NCI-H510A treated with DMSO at 0.1 percent for 48 hours (cell line): Measurements from ENCODE around the gene RAD52.
"Not testable (repeated sequence)": the region's sequence is repeated elsewhere in the genome, so short reads cannot be mapped to it uniquely, and the experiment has no call there.

Source experiments
- DNase-seq: peaks from one replicate; lab custom pipeline; 2025; lab: John Stamatoyannopoulos, UW

The RAD52 gene

GRCh38 chr12:967641-968040, 18.1 kb upstream of the RAD52 start:
- DNase-seq, result no peak

GRCh38 chr12:966724-967123, 17.2 kb upstream of the RAD52 start:
- DNase-seq, result no peak

DNA sequence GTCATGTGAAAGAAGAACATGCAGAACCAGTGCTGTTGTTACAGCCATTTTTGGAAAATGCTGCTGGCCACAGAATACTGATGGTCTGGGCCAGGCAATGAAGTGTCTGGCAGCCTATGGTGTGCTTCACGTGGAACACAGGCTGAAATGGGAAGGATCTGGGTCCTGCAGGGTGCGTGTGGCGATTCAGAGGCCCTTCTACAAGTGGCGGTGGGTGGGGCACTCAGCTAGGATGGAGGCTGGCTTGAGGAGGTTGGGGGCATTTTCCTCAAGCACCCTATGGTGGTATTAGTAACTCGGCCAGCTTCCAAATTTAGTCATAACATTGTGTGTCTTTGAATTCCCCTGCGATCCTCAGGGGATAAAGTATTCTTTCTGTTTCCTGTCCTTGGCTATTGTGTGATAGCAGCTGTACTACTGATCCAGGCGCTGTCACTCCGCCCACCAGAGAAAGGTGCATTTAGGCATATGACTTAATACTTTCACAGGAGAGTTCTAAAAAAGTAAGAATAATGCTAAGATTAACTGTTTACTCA, 9.2 kb upstream of the RAD52 start:
- no peak for DNase-seq

DNA sequence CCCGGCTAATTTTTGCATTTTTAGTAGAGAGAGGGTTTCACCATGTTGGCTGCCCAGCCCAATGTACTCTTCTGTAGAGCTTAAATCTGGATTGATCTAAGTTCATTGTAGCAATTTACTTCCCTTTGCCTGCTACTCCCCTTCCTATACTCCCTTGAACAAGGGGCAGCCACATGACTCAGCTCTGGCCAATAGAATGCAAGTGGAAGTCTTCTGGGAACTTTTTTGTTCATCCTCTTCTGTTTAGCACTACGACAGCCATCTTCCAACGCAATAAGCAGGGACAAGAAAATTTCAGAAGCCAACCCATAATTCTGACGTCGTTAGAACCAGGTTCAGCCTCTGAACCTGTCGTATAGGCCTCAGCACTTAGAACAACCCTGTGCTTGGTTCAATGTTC, 6.4 kb upstream of the RAD52 start:
- no peak for DNase-seq

DNA sequence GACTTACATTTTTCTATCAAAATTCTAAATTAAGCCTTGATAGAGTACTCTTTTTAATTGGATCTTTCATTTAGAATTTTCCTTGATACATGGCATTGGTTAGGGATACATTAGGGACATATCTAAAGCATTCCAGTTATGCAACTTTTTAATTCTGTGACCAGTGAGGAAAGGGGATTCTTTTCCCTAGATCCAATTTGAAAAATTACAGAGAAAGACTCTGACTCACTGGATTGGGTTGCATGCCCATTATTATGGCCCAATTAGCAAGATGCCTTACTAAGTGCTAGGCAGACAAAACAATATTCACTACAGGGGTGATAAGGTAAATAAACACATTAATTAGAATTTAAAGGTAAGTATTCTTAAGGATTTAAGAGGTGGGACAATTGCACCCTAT, 5.2 kb upstream of the RAD52 start:
- no peak for DNase-seq

- no peak for DNase-seq
Measured at GRCh38 chr12:953776-954175, 4.3 kb upstream of the RAD52 start.

- no peak for DNase-seq
Measured at GRCh38 chr12:951176-951575, 1.7 kb upstream of the RAD52 start.

DNA sequence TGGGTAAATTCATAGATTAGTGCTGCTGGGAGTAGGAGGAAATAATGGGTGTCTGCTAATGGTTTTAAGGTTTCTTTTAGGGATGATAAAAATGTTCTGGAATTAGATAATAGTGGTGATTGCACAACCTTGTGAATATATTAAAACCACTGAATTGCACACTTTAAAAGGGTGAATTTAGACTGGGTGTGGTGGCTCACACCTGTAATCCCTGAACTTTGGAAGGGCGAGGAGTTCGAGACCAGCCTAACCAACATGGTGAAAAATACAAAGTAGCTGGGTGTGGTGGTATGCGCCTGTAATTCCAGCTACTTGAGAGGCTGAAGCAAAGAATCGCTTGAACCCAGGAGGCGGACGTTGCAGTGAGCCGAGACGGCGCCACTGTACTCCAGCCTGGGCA, 1.3 kb downstream of the RAD52 start:
- no peak for DNase-seq

- no peak for DNase-seq
Measured at GRCh38 chr12:946631-947030, 2.9 kb downstream of the RAD52 start.

GRCh38 chr12:946212-946611, 3.3 kb downstream of the RAD52 start:
- no peak for DNase-seq

GRCh38 chr12:944211-944610, 5.3 kb downstream of the RAD52 start:
- no peak for DNase-seq

DNA sequence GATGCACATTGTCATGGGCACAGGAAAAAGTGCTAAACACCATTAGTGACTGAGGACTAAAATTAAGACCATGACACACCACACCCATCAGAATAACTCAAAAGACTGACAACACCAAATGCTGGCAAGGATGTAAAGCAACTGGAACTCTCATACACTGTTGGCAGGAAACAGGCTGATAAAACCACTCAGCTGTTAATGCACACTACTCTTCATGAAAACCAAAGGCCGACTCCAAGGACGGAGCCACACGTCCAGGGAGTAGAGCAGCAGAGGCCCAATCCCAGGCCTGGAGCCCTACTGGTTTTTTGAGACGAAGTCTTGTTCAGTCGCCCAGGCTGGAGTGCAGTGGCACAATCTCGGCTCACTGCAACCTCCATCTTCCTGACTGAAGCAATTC, 6.4 kb downstream of the RAD52 start:
- DNase-seq, result no peak

- DNase-seq, result no peak
Measured at GRCh38 chr12:938810-939209, 10.7 kb downstream of the RAD52 start.

DNA sequence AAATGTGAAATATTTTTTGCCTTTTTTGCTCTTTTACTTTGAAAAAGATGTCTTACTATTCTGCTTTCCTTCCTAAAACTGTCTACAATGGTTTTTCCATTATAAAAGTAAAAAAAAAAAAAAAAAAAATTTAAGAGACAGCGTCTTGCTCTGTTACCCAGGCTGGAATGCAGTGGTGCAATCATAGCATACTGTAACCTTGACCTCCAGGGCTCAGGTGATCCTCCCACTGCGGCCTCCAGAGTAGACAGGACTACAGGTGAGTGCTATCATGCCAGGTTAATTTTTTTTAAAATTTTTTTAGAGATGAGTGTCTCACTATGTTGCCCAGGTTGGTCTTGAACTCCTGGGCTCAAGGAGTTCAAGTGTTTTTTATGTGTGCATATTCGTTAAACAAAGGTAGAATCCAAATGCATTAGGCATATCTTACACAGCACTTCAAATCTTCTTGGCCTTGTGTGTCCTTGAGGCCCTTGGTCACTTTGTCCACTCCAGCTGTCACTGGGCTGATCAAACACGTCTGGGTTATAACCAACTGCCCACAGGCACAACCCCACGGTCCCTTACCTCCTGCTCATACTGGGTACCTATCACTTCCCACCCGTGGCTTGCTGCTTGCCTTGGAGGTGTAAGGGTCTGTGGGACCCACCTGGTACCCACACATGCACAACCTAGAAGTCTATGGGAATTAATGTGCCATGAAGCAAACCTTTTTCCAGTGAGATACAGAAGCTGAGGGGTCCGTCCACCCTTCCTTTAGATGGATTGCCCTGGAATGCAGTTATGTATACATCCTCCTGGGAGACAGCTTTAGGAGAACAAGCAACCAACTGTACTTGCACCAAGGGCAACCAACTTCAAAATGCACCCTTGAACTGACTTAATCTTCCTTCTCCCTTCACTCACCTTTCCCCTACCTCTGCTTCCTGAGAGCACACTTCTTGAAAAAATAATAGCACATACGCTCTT, 12.8 kb downstream of the RAD52 start:
- no peak for DNase-seq

GRCh38 chr12:935891-936290, 13.6 kb downstream of the RAD52 start:
- DNase-seq, result not testable (repeated sequence)

- DNase-seq, result no peak
Measured at GRCh38 chr12:931591-931990, 17.9 kb downstream of the RAD52 start.

DNA sequence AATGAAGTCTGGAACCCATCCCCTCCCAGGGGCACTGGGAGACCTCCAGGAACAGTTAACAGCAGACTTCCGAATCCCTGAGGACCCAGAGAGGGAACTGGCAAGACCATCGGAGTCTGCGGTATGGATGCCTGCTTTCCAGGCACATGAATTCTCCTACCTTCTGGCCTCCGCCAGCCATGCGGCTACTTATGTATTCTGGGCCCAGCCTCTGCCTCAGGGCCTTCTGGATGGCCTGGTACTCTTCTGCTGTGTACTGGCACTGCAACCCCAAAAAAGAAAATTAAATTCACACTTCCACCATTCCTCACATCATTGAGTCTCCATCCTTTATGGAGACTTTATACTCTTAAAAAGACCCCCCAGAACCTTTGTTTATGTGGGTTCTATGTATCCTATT, 18.4 kb downstream of the RAD52 start:
- no peak for DNase-seq

- DNase-seq, result no peak
Measured at GRCh38 chr12:926641-927040, 22.9 kb downstream of the RAD52 start.

DNA sequence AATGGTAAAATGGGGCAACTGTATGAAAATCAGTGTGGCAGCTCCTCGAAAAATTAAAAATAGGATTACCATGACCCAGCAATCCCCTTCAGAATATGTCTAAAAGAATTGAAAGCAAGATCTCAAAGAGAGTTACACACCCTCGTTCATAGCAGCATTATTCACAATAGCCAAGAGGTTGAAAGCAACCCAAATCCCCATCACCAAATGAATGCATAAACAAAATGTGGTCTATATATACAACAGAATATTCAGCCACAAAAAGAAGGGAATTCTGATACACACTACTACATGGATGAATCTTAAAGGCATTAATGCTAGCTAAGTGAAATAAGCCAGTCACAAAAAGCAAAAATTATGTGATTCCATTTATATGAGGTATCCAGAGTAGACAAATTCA, 27.2 kb downstream of the RAD52 start:
- no peak for DNase-seq

- DNase-seq, result no peak
Measured at GRCh38 chr12:920676-921075, 28.8 kb downstream of the RAD52 start.

GRCh38 chr12:916712-917445, 32.6 kb downstream of the RAD52 start:
- no peak for DNase-seq

DNA sequence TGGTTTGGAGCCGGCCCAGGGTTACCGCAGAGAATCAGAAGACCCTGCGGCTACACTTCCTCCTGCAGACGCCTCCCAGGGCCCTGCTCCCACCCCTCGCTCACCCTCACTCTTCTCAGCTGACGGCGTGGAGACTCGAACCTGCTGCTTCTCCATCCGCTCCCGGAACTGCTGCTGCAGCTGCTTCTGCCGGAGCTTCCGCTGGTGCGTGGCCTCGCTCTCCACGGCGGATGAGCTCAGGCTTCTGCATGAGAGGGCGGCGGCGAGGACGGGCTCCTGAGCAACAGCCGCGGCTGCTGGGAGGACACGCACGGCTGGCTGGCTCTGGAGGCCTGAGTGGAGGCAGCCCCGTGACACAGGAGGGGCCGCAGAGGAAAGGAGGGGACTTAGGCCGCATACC, 33.3 kb downstream of the RAD52 start:
- DNase-seq, result no peak

DNA sequence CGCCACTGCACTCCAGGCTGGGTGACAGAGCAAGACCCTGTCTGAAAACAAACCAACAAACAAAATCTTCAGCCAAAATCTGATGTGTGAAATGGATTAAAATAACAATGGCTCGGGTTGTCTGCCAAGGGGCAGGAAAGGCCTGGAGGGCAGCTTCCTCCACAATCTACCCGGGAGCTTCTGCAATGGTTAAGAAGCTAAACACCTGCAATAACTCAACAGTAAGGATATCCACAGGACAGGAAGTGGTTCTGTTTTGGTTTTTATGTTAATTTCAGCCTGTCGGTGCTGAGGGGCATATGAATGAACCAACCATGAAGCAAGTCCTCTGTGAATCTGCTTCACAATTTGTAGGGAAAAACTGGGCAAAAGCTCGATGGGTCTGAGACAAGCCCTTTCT, 34.4 kb downstream of the RAD52 start:
- no peak for DNase-seq
